GM18520 (cell line): ENCODE data around the gene CD58.
A peak's percentile ranks its signal among the peaks of the same experiment; 100 is the strongest.
"Not testable (repeated sequence)": the region's sequence is repeated elsewhere in the genome, so short reads cannot be mapped to it uniquely, and the experiment has no call there.

Experiments used
- ATAC-seq: cut with Tn5 transposase; IDR thresholded peaks from one replicate; pipeline ENCODE4 v1.9.1; 2021; ENCODE audit not compliant: unreplicated experiment

Gene CD58

GRCh38 chr1:116570358-116571214, at the start of gene CD58:
Gene CD58 (minus strand): TSS chr1:116571026. CDS start chr1:116570972, 54 bp downstream.
- peak; percentile 38 for ATAC-seq

- not testable (repeated sequence) for ATAC-seq
These were observed 49.6 kb upstream of the CD58 start for GRCh38 chr1:116620392-116620791.

- ATAC-seq, result not testable (repeated sequence)
These were observed 48.3 kb upstream of the CD58 start for GRCh38 chr1:116619106-116619505.

- not testable (repeated sequence) for ATAC-seq
These were observed 47.0 kb upstream of the CD58 start for GRCh38 chr1:116617808-116618207.

GRCh38 chr1:116613825-116614224, 43.0 kb upstream of the CD58 start:
- ATAC-seq, result not testable (repeated sequence)

- not testable (repeated sequence) for ATAC-seq
These were observed 39.1 kb upstream of the CD58 start for GRCh38 chr1:116609801-116610371.

GRCh38 chr1:116608841-116609240, 38.0 kb upstream of the CD58 start:
- not testable (repeated sequence) for ATAC-seq

GRCh38 chr1:116608151-116608550, 37.3 kb upstream of the CD58 start:
- not testable (repeated sequence) for ATAC-seq

- not testable (repeated sequence) for ATAC-seq
These were observed 36.6 kb upstream of the CD58 start for GRCh38 chr1:116607463-116607862.

- not testable (repeated sequence) for ATAC-seq
These were observed 35.2 kb upstream of the CD58 start for GRCh38 chr1:116606067-116606466.

GRCh38 chr1:116605315-116605714, 34.5 kb upstream of the CD58 start:
- ATAC-seq, result no peak

GRCh38 chr1:116604408-116604807, 33.6 kb upstream of the CD58 start:
- ATAC-seq, result not testable (repeated sequence)

- ATAC-seq, result not testable (repeated sequence)
These were observed 32.8 kb upstream of the CD58 start for GRCh38 chr1:116603646-116604045.

- not testable (repeated sequence) for ATAC-seq
These were observed 28.5 kb upstream of the CD58 start for GRCh38 chr1:116599369-116599768.

- ATAC-seq, result not testable (repeated sequence)
These were observed 27.7 kb upstream of the CD58 start for GRCh38 chr1:116598420-116599036.

GRCh38 chr1:116597388-116597787, 26.6 kb upstream of the CD58 start:
- peak; percentile 71 for ATAC-seq

GRCh38 chr1:116596742-116597307, 26.0 kb upstream of the CD58 start:
- ATAC-seq, result not testable (repeated sequence)

- not testable (repeated sequence) for ATAC-seq
These were observed 25.3 kb upstream of the CD58 start for GRCh38 chr1:116595946-116596741.

GRCh38 chr1:116595065-116595840, 24.4 kb upstream of the CD58 start:
- ATAC-seq, result not testable (repeated sequence)

GRCh38 chr1:116593977-116594376, 23.2 kb upstream of the CD58 start:
- not testable (repeated sequence) for ATAC-seq
